H9 (cell line): Measurements from ENCODE around the gene NLRP9. TPM values are rescaled to one million over a fixed set of nuclear protein-coding genes. Genes with fewer than 3 reads are reported as not detected.

ENCODE experiments used
- DNase-seq: peaks from one replicate; pipeline ENCODE4 v3.0.0-alpha.2; 2017
- H2AFZ ChIP-seq: one replicate; pipeline ENCODE4 v1.6.1; 2013; ENCODE audit warnings: mild to moderate bottlenecking, low read length, control low read depth, moderate library complexity
- H2AK5ac ChIP-seq: 2 replicates; pipeline ENCODE4 v1.6.1; 2013; ENCODE audit warnings: low read length, control low read depth, mixed read lengths; ENCODE audit not compliant: insufficient read length
- H2BK120ac ChIP-seq: one replicate; pipeline ENCODE4 v1.6.1; 2013; ENCODE audit warnings: low read depth, mild to moderate bottlenecking, low read length, control low read depth, inconsistent platforms; ENCODE audit not compliant: poor library complexity, severe bottlenecking
- H2BK12ac ChIP-seq: 2 replicates; pipeline ENCODE4 v1.6.1; 2013; ENCODE audit warnings: low read length, control low read depth, mixed read lengths, low read depth; ENCODE audit not compliant: insufficient read length
- H2BK15ac ChIP-seq: 2 replicates; pipeline ENCODE4 v1.6.1; 2013; ENCODE audit warnings: low read depth, low read length, control low read depth
- H2BK20ac ChIP-seq: one replicate; pipeline ENCODE4 v1.6.1; 2013; ENCODE audit warnings: low read depth, mild to moderate bottlenecking, low read length, control low read depth, inconsistent platforms; ENCODE audit not compliant: poor library complexity, severe bottlenecking
- H2BK5ac ChIP-seq: 2 replicates; pipeline ENCODE4 v1.6.1; 2013; ENCODE audit warnings: low read length, control low read depth, mixed read lengths; ENCODE audit not compliant: insufficient read length
- H3K14ac ChIP-seq: 2 replicates; pipeline ENCODE4 v1.6.1; 2013; ENCODE audit warnings: low read length, control low read depth; ENCODE audit not compliant: insufficient read depth
- H3K18ac ChIP-seq: 2 replicates; pipeline ENCODE4 v1.6.1; 2013; ENCODE audit warnings: low read depth, mild to moderate bottlenecking, mixed read lengths, low read length, control low read depth; ENCODE audit not compliant: insufficient read length
- H3K23ac ChIP-seq: 2 replicates; pipeline ENCODE4 v1.6.1; 2013; ENCODE audit warnings: low read length, control low read depth, mixed read lengths, low read depth; ENCODE audit not compliant: insufficient read length
- H3K23me2 ChIP-seq: 2 replicates; pipeline ENCODE4 v1.6.1; 2013; ENCODE audit warnings: low read depth, mild to moderate bottlenecking, mixed read lengths, low read length, control low read depth; ENCODE audit not compliant: insufficient read length, poor library complexity, severe bottlenecking
- H3K27ac ChIP-seq: 2 replicates; pipeline ENCODE4 v1.5.1; 2013; ENCODE audit warnings: low read length, control low read depth, mixed read lengths, low read depth; ENCODE audit not compliant: insufficient read length
- H3K27me3 ChIP-seq: 2 replicates; pipeline ENCODE4 v1.6.1; 2013; ENCODE audit warnings: low read length, control low read depth, inconsistent platforms; ENCODE audit not compliant: insufficient read depth
- H3K4ac ChIP-seq: 2 replicates; pipeline ENCODE4 v1.6.1; 2013; ENCODE audit warnings: low read depth, mild to moderate bottlenecking, control low read depth, inconsistent platforms, low read length, moderate library complexity
- H3K4me1 ChIP-seq: 2 replicates; pipeline ENCODE4 v1.6.1; 2013; ENCODE audit warnings: low read length, control low read depth, inconsistent platforms; ENCODE audit not compliant: insufficient read depth
- H3K4me2 ChIP-seq: 2 replicates; pipeline ENCODE4 v1.6.1; 2013; ENCODE audit warnings: low read length, control low read depth, mixed read lengths; ENCODE audit not compliant: insufficient read length, insufficient read depth
- H3K56ac ChIP-seq: 2 replicates; pipeline ENCODE4 v1.6.1; 2013; ENCODE audit warnings: low read depth, mild to moderate bottlenecking, mixed read lengths, low read length, control low read depth; ENCODE audit not compliant: insufficient read length
- H3K79me1 ChIP-seq: 2 replicates; pipeline ENCODE4 v1.6.1; 2013; ENCODE audit warnings: low read depth, mild to moderate bottlenecking, moderate library complexity, low read length, control low read depth, inconsistent platforms; ENCODE audit not compliant: insufficient read depth, poor library complexity, severe bottlenecking
- H3K79me2 ChIP-seq: 2 replicates; pipeline ENCODE4 v1.6.1; 2013; ENCODE audit warnings: low read length, control low read depth, inconsistent platforms; ENCODE audit not compliant: insufficient read depth
- H3K9ac ChIP-seq: 2 replicates; pipeline ENCODE4 v1.6.1; 2013; ENCODE audit warnings: low read length, control low read depth, mixed read lengths; ENCODE audit not compliant: insufficient read length; ENCODE audit errors: extremely low read depth
- H3K9me3 ChIP-seq: one replicate; pipeline ENCODE4 v1.6.1; 2013; ENCODE audit warnings: low read depth, low read length, inconsistent platforms; ENCODE audit not compliant: control insufficient read depth
- H3T11ph ChIP-seq: one replicate; pipeline ENCODE4 v1.6.1; 2013; ENCODE audit warnings: mild to moderate bottlenecking, low read length, control low read depth, inconsistent platforms
- H4K20me1 ChIP-seq: one replicate; pipeline ENCODE4 v1.6.1; 2013; ENCODE audit not compliant: control insufficient read depth, insufficient read length, insufficient read depth
- H4K5ac ChIP-seq: 2 replicates; pipeline ENCODE4 v1.6.1; 2013; ENCODE audit warnings: low read depth, mild to moderate bottlenecking, mixed read lengths, low read length, control low read depth; ENCODE audit not compliant: insufficient read length
- H4K8ac ChIP-seq: replicated peaks from 2 replicates; pipeline ENCODE4 v1.6.1; 2013; ENCODE audit warnings: low read length, control low read depth, mixed read lengths, low read depth; ENCODE audit not compliant: insufficient read length
- H4K91ac ChIP-seq: 2 replicates; pipeline ENCODE4 v1.6.1; 2013; ENCODE audit warnings: low read depth, mild to moderate bottlenecking, moderate library complexity, mixed read lengths, low read length, control low read depth; ENCODE audit not compliant: insufficient read length
- H3K27ac Mint-ChIP-seq, 3 experiments: 2 replicates in 2 of 3; 3 replicates in 1 of 3; pipeline ENCODE4 v1.8.0; 2020 to 2021; ENCODE audit warnings: mixed read lengths in 3 of 3, mild to moderate bottlenecking in 1 of 3, moderate library complexity in 1 of 3
- H3K27me3 Mint-ChIP-seq: 2 replicates; pipeline ENCODE4 v1.8.0; 2021; ENCODE audit warnings: low read depth, mild to moderate bottlenecking, moderate library complexity, mixed read lengths
- H3K36me3 Mint-ChIP-seq, 3 experiments: 2 replicates in 2 of 3; 3 replicates in 1 of 3; pipeline ENCODE4 v1.8.0; 2020 to 2021; ENCODE audit warnings: low read depth in 3 of 3, mixed read lengths in 3 of 3; ENCODE audit not compliant: insufficient read depth in 1 of 3
- H3K4me1 Mint-ChIP-seq, 2 experiments: 2 replicates each; pipeline ENCODE4 v1.8.0; 2020; ENCODE audit warnings: mixed read lengths in 2 of 2
- H3K4me3 Mint-ChIP-seq, 2 experiments: 2 replicates in 1 of 2; 3 replicates in 1 of 2; pipeline ENCODE4 v1.8.0; 2020 to 2021; ENCODE audit warnings: mild to moderate bottlenecking in 2 of 2, mixed read lengths in 2 of 2, moderate library complexity in 1 of 2
- H3K9me3 Mint-ChIP-seq, 2 experiments: 2 replicates in 1 of 2; 3 replicates in 1 of 2; pipeline ENCODE4 v1.8.0; 2020; ENCODE audit warnings: mild to moderate bottlenecking in 2 of 2, mixed read lengths in 2 of 2, moderate library complexity in 1 of 2
- CTCF ChIP-seq: fragments of 200-600 bp; sonication (generic); conservative IDR thresholded peaks from 3 replicates; pipeline ENCODE4 v1.8.0; 2021; ENCODE audit warnings: antibody characterized with exemption, mild to moderate bottlenecking
- WGBS: extraction: QIAGEN DNeasy Blood & Tissue Kit; methylation state at CpG from one replicate; pipeline ENCODE4 v1.1.7; 2013; ENCODE audit warnings: missing lambda C conversion rate, low lambda C conversion rate, mixed read lengths; ENCODE audit not compliant: insufficient read length; ENCODE audit errors: extremely low coverage; 5-methylcytosine and 5-hydroxymethylcytosine counted together
- total RNA-seq: library from RNA; stranded (reverse); gene quantifications from 2 replicates; pipeline ENCODE4 v1.2.1, GENCODE V29; 2021

The NLRP9 gene
- total RNA-seq, 1 experiment from 2014 or later = not detected

GRCh38 chr19:55778331-55778730 lies 40.1 kb upstream of the NLRP9 start:
- no peak overlapping the region for H3K4me3 Mint-ChIP-seq
- peaks cover 68% of the 10 kb centered on the region for H3K9me3 ChIP-seq
- WGBS = no CpG with 5 or more reads among the region's 16 CpGs

More at GRCh38 chr19:55778331-55778730, 40.1 kb upstream of the NLRP9 start:
- Histone ChIP-seq H4K5ac (no peak overlapping the region), H2AFZ (no peak overlapping the region), H3K4me1 (no peaks in the 10 kb centered on the region), H2BK5ac (no peak overlapping the region), H3K18ac (no peak overlapping the region), H3K79me2 (no peaks in the 10 kb centered on the region), H3K9ac (no peak overlapping the region), H3K4me2 (no peak overlapping the region), H3K23me2 (no peaks in the 10 kb centered on the region), H3K27me3 (no peaks in the 10 kb centered on the region), H2BK120ac (no peak overlapping the region), H3K23ac (no peak overlapping the region), H3K56ac (no peak overlapping the region), H3K79me1 (no peaks in the 10 kb centered on the region), H3T11ph (no peak overlapping the region), H2BK15ac (no peak overlapping the region), H3K27ac (no peak overlapping the region), H2BK20ac (no peak overlapping the region), H3K4ac (no peak overlapping the region), H3K14ac (no peak overlapping the region), H4K8ac (no peak overlapping the region), H4K91ac (no peak overlapping the region), H2AK5ac (no peak overlapping the region), H4K20me1 (no peaks in the 10 kb centered on the region), H2BK12ac (no peak overlapping the region)
- Mint-ChIP-seq H3K27ac (no peak overlapping the region), H3K27me3 (no peaks in the 10 kb centered on the region), H3K36me3 (peaks cover 10 to 34% (median 15%) of the 10 kb centered on the region in 3 experiments; a peak in 5 of 7 replicates), H3K4me1 (no peaks in the 10 kb centered on the region), H3K9me3 (peaks cover 85 to 88% of the 10 kb centered on the region in 2 experiments)
- TF ChIP-seq CTCF = no peak
- no peak for DNase-seq
